ENCODE results near the gene EIF3L. TPM values are rescaled to one million over a fixed set of nuclear protein-coding genes. Genes with fewer than 3 reads are reported as not detected.

The EIF3L gene
- total and polyA plus RNA-seq, 9 of the 15 experiments (the other 6 are each of a cell fraction or from before 2014, with no cell fraction given): 257 to 699 (median 368) TPM

DNA sequence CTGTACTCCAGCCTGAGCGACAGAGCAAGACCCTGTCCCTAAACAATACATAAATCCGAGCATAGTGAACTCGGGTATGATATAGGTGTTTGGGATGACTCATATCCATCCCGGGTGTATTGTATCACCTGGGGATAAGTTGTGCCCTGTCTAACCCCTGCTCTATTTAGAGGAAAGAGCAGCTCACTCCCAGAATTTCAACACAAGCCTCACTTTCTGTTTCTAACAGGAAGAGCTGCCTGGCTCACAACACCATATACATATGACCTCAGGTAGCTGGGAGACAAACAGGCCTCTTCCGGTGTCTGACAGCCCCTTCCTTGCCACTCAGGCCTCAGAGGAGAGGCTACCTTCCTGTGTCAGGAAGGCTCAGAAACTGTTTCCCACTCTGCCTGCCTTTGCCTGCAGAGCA lies 47.0 kb downstream of the EIF3L start:
- Histone ChIP-seq H3K36me3 (ENCODE audit: control insufficient read depth, insufficient read depth, low read length) (peaks cover 8% of the 10 kb centered on the region; the same call in 2 of the 3 replicates), H3K9me3 (replicated peaks; ENCODE audit: control insufficient read depth, insufficient read depth, low read depth, low read length) (no peaks in the 10 kb centered on the region), H3K27me3 (ENCODE audit: control insufficient read depth in 2 of 2, insufficient read depth in 2 of 2, low read length in 2 of 2) (no peaks in the 10 kb centered on the region), H4K20me1 (replicated peaks; ENCODE audit: control insufficient read depth, insufficient read depth, low read length) (no peaks in the 10 kb centered on the region), H2AFZ (ENCODE audit: low read depth, low read length) (no peak overlapping the region), H3K4me2 (ENCODE audit: insufficient read depth, low read length) (no peak overlapping the region), H3K27ac (ENCODE audit: extremely low read depth, low read depth, low read length) (peak overlapping the region; percentile 41; the same call in 1 of the 3 replicates), H3K4me1 (replicated peaks in 1 of 2; ENCODE audit: control insufficient read depth in 2 of 2, insufficient read depth in 2 of 2, low read length in 2 of 2) (peaks cover 16 to 29% of the 10 kb centered on the region in 2 experiments), H3K4me3 (no peak overlapping the region), H3K9ac (ENCODE audit: insufficient read depth in 1 of 2, low read depth in 2 of 2, low read length in 2 of 2) (peak overlapping the region in 1 of 2 experiments; percentile 55; a peak in 2 of 4 replicates), H3K9me1 (ENCODE audit: control insufficient read depth, insufficient read depth, low read length) (no peaks in the 10 kb centered on the region), H3K79me2 (ENCODE audit: control insufficient read depth, insufficient read depth, low read length) (no peaks in the 10 kb centered on the region)
- DNase-seq (ENCODE audit: extremely low read depth in 1 of 4, low spot score in 3 of 4) (no peak), FAIRE-seq (no peak), ATAC-seq (no peak; the same call in 2 of the 3 replicates)
- CTCF ChIA-PET (ENCODE audit: low intra/inter-chr PET ratio): no interaction called here
- POLR2A ChIA-PET: interaction anchor here (0.5 to 2.3 kb wide), 6 partner anchors 9 to 135 kb away, joined by 3 to 16 read pairs (median 4); partner anchors contain the start of genes GCAT and MICALL1
- 42% methylated on average over 5 of the region's 5 CpGs for WGBS (ENCODE audit: insufficient coverage, low coverage, missing lambda C conversion rate)
- in situ Hi-C loops (cut with MboI) (no loop called here), intact Hi-C loops (cut with micrococcal nuclease) (no loop called here)
- TF ChIP-seq TBL1XR1 (IDR thresholded peaks at IDR 0.05; ENCODE audit: low read length in 2 of 2) (no peak), NR2C2 (CRISPR knock-in tag; IDR thresholded peaks at IDR 0.05) (no peak), NR2C2 (tag; IDR thresholded peaks at IDR 0.05) (peak; percentile 36; the same call in 1 of the 2 replicates), ETV1 (tag; conservative IDR thresholded peaks at IDR 0.05; ENCODE audit: low read depth) (peak; percentile 55; the same call in 1 of the 2 replicates), GABPA (tag; conservative IDR thresholded peaks at IDR 0.05; ENCODE audit: low read depth) (0 out of 2 replicates have a peak, but pooled peaks have one; percentile 15)
- no TSS peak for BruUV-seq (replicated peaks)

DNA sequence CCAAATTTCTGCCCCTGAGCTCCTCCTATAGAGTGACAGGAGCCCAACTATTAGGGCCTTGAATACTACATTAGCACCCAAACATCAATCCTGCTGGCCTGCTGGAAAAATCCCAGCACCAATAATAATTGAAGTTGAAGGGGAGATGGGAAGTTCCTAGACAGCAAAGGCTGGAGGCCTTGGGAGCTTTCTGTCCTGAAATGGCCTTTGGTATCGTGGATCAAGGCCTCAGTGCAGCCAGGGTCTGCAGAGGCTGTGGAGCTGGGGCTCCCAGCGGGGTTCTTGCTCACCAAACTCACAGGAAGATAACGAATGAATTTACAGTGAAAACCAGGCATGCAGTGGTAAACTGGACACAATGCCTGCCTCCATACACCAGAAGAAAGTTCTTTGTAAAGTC lies 47.7 kb downstream of the EIF3L start:
- Histone ChIP-seq H4K20me1 (replicated peaks; ENCODE audit: control insufficient read depth, insufficient read depth, low read length) (no peaks in the 10 kb centered on the region), H3K9me3 (replicated peaks; ENCODE audit: control insufficient read depth, insufficient read depth, low read depth, low read length) (no peaks in the 10 kb centered on the region), H3K27ac (ENCODE audit: extremely low read depth, low read depth, low read length) (no peak overlapping the region), H3K36me3 (ENCODE audit: control insufficient read depth, insufficient read depth, low read length) (peaks cover 3% of the 10 kb centered on the region; the same call in 2 of the 3 replicates), H3K9ac (ENCODE audit: insufficient read depth in 1 of 2, low read depth in 2 of 2, low read length in 2 of 2) (no peak overlapping the region), H3K9me1 (ENCODE audit: control insufficient read depth, insufficient read depth, low read length) (no peaks in the 10 kb centered on the region), H3K4me3 (no peak overlapping the region), H3K4me1 (replicated peaks in 1 of 2; ENCODE audit: control insufficient read depth in 2 of 2, insufficient read depth in 2 of 2, low read length in 2 of 2) (peaks cover 16 to 29% of the 10 kb centered on the region in 2 experiments), H3K79me2 (ENCODE audit: control insufficient read depth, insufficient read depth, low read length) (no peaks in the 10 kb centered on the region), H2AFZ (ENCODE audit: low read depth, low read length) (no peak overlapping the region), H3K4me2 (ENCODE audit: insufficient read depth, low read length) (no peak overlapping the region), H3K27me3 (ENCODE audit: control insufficient read depth in 2 of 2, insufficient read depth in 2 of 2, low read length in 2 of 2) (no peaks in the 10 kb centered on the region)
- POLR2A ChIA-PET: interaction anchor here (0.5 to 2.3 kb wide), 11 partner anchors 9 to 344 kb away, joined by 3 to 16 read pairs (median 3); partner anchors contain the start of genes GCAT and MICALL1
- DNase-seq (ENCODE audit: extremely low read depth in 1 of 4, low spot score in 3 of 4) (no peak), FAIRE-seq (no peak), ATAC-seq (no peak)
- in situ Hi-C loops (cut with MboI): no loop called here
- 66% methylated on average over 3 of the region's 3 CpGs for WGBS (ENCODE audit: insufficient coverage, low coverage, missing lambda C conversion rate)
- CTCF ChIA-PET (ENCODE audit: low intra/inter-chr PET ratio): no interaction called here
- no TSS peak for BruUV-seq (replicated peaks)
- intact Hi-C loops (cut with micrococcal nuclease): no loop called here
- TF ChIP-seq, protein P1, sequence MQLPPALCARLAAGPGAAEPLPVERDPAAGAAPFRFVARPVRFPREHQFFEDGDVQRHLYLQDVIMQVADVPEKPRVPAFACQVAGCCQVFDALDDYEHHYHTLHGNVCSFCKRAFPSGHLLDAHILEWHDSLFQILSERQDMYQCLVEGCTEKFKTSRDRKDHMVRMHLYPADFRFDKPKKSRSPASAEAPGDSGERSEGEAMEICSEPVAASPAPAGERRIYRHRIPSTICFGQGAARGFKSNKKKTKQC (CRISPR knock-in tag; IDR thresholded peaks at IDR 0.05): no peak
- no peak for TF ChIP-seq ZNF764 (CRISPR knock-in tag; IDR thresholded peaks at IDR 0.05; ENCODE audit: low read depth)
- TF ChIP-seq YY1 (IDR thresholded peaks at IDR 0.05; ENCODE audit: borderline replicate concordance in 1 of 3, control insufficient read depth in 1 of 3, extremely low read depth in 1 of 3, insufficient read depth in 3 of 3, insufficient read length in 1 of 3, insufficient replicate concordance in 2 of 3, low read depth in 1 of 3, low read length in 2 of 3): no peak
- no peak for TF ChIP-seq BCOR (IDR thresholded peaks at IDR 0.05)
- no peak for TF ChIP-seq ZNF583 (CRISPR knock-in tag; IDR thresholded peaks at IDR 0.05)
- no peak for TF ChIP-seq CREBBP (IDR thresholded peaks at IDR 0.05; ENCODE audit: low read depth, low read length)
- no peak for TF ChIP-seq NCOA1 (IDR thresholded peaks at IDR 0.05; ENCODE audit: low read depth)
- TF ChIP-seq ZNF253 (CRISPR knock-in tag; conservative IDR thresholded peaks at IDR 0.05): no peak
- TF ChIP-seq, protein P2, sequence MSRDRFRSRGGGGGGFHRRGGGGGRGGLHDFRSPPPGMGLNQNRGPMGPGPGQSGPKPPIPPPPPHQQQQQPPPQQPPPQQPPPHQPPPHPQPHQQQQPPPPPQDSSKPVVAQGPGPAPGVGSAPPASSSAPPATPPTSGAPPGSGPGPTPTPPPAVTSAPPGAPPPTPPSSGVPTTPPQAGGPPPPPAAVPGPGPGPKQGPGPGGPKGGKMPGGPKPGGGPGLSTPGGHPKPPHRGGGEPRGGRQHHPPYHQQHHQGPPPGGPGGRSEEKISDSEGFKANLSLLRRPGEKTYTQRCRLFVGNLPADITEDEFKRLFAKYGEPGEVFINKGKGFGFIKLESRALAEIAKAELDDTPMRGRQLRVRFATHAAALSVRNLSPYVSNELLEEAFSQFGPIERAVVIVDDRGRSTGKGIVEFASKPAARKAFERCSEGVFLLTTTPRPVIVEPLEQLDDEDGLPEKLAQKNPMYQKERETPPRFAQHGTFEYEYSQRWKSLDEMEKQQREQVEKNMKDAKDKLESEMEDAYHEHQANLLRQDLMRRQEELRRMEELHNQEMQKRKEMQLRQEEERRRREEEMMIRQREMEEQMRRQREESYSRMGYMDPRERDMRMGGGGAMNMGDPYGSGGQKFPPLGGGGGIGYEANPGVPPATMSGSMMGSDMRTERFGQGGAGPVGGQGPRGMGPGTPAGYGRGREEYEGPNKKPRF (IDR thresholded peaks at IDR 0.05; ENCODE audit: low read depth, low read length): no peak

Measured in K562 (cell line).